Myocyte (in vitro differentiated cells): ENCODE results near the gene CRIP3. TPM values are rescaled to one million over a fixed set of nuclear protein-coding genes. Genes with fewer than 3 reads are reported as not detected.

Experiments used
- DNase-seq: peaks from one replicate; pipeline ENCODE4 v3.0.0-alpha.2; 2012; ENCODE audit warnings: low read depth
- total RNA-seq: library from RNA; depleted of rRNA; stranded (reverse); fragments of >200 nt; gene quantifications from 2 replicates; pipeline ENCODE4 v1.2.3, GENCODE V29; 2014

Gene CRIP3
- total RNA-seq, 1 donor from 2014 or later: not detected

DNA sequence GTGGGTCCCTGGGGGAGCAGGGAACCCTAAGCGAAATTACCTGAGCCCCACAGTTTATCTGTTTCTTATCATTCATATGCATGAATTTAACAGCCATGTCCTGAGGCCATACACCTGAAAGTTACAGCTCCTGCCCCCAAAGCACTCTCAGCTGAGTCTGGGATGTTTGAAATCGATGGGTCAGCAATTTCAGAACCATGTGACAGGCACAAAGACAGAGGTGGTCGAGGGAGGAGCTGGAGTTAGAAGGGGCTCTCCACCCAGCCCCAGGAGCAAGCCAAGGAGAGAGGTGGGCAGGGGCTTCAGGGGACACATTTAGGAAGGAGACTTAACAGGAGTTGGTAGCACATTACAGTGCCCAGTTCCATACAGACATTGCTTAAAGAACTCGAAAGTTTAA is 50.4 kb downstream of the CRIP3 start:
- DNase-seq: no peak

DNA sequence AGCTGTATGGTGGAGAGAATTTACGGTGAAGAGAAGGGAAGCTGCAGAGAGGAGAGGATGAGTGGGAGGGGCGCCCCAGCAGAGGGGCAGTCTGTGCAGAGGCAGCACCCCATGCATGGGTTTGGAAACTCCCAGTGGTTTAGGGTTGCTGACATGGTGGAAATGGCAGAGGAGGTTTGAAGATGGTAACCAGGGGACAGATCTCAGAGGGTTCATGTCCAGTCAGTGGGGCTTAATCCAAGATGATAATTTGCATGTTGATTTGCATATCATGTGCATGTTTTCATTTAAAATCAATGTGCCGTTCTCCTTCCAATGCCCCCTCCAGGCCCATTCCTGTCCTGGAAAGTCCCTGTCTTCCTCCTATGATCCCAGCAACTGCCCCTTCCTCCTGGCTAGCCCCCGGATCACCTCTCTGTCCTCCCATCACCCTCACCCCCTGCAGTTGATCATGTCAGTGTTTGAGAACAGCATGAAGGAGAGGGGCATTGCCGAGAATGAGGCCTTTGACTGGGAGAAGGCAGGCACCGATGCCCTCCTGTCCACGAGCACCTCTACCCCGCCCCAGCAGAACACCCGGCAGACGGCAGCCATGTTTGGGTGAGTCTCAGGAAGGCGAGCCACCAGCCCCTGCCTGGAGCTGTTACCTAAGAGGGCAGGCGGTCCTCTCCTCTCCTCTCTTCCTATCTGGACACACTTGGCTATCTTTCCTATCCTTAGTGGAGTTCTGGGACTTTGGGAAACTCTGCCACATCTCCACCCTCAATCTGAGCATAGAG is 51.1 kb downstream of the CRIP3 start:
- DNase-seq: no peak

DNA sequence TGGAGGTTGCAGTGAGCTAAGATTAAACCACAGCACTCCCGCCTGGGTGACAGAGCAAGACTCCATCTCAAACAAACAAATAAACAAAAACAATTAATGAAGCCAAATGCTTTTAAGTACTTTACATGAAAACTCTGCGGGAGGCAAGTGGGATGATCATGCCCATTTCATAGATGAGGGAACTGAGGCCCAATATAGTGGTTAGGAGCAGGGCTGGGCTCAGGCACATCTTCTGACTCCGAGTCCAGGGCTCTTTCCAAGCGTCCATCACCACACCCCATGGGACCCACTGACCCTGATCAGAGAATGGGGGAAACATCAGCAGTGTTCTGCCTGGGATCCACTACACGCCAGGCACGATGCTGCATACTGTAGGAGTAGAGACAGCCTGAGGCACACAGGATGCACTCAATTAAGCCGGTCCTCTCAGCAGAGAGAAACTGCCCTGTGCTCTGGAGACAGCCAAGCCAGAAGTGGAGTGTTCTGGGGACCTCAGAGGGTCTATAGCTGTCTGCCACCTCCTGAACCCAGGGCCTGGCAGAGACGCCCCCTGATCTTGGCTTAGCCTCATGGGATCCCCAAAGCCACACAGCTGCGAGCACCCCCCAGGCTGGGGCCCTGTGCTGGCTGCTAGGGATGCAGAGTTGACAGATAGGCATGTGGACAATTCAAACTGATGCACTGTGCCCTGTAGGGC is 51.8 kb downstream of the CRIP3 start:
- no peak for DNase-seq

Other genes starting within 250 kb of the CRIP3 start
- 17.6 and 27.3 TPM in 2 replicates for gene MRPL2, start 249.4 kb downstream of the CRIP3 start, total RNA-seq
- 21.0 and 23.6 TPM in 2 replicates for gene KLC4, start 249.2 kb downstream of the CRIP3 start, total RNA-seq
- gene PTK7, start 232.5 kb downstream of the CRIP3 start, total RNA-seq: 38.9 and 47.5 TPM in 2 replicates
- gene SRF, start 137.6 kb downstream of the CRIP3 start, total RNA-seq: 66.1 and 69.9 TPM in 2 replicates
- 14.5 and 20.7 TPM in 2 replicates for gene CUL9, start 126.6 kb downstream of the CRIP3 start, total RNA-seq
- gene DNPH1, start 79.3 kb downstream of the CRIP3 start, total RNA-seq: 63.6 and 109 TPM in 2 replicates
- gene TTBK1, start 65.3 kb downstream of the CRIP3 start, total RNA-seq: not detected in 2 replicates
- gene SLC22A7, start 10.6 kb downstream of the CRIP3 start, total RNA-seq: not detected in 2 replicates
- 14.4 and 14.9 TPM in 2 replicates for gene ZNF318, start 60.8 kb upstream of the CRIP3 start, total RNA-seq
- gene ABCC10, start 118.7 kb upstream of the CRIP3 start, total RNA-seq: 10.5 and 11.6 TPM in 2 replicates
- 3.3 and 6.2 TPM in 2 replicates for gene DLK2, start 146.7 kb upstream of the CRIP3 start, total RNA-seq
- gene TJAP1, start 168.7 kb upstream of the CRIP3 start, total RNA-seq: 26.7 and 39.6 TPM in 2 replicates
- gene LRRC73, start 201.5 kb upstream of the CRIP3 start, total RNA-seq: 1.6 and 2.0 TPM in 2 replicates
- gene YIPF3, start 208.1 kb upstream of the CRIP3 start, total RNA-seq: 199 and 250 TPM in 2 replicates
- gene POLR1C, start 208.3 kb upstream of the CRIP3 start, total RNA-seq: 23.5 and 26.5 TPM in 2 replicates